HL-60/S4 treated with retinoic acid at 250 ng/mL for 4 days and 3 days (cell line): Measurements from ENCODE around the gene HNRNPA3.
"Not testable (repeated sequence)": the region's sequence is repeated elsewhere in the genome, so short reads cannot be mapped to it uniquely, and the experiment has no call there.

Experiments used
- in situ Hi-C: fragments of 300-500 bp; cut with MboI; formaldehyde crosslinking; loops from 2 replicates; pipeline ENCODE4 v1.7.0; 2022; ENCODE audit warnings: low sequenced_read_pairs

Gene HNRNPA3

GRCh38 chr2:177229442-177230242 is 17.0 kb downstream of the HNRNPA3 start:
- in situ Hi-C loops: no loop called here

DNA sequence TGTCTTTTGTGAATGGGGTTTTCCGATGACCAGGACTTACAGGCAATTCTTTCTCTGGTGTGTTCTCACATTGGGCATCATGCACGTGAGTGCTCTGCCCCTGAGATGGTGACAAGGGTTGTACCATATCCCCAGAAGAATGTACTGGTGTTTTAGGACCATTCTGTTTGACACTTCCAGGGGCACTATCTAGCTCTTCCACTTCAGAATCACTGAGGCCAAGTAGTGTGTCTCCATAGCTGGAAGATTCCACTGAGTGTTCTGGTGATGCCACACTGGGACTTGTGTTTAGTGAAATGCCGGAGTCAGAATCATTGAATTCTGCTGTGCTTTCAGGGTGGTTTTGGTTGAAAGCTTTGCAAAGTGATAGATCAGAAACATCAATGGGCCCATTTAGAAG is 18.7 kb downstream of the HNRNPA3 start:
- in situ Hi-C loops: no loop called here

DNA sequence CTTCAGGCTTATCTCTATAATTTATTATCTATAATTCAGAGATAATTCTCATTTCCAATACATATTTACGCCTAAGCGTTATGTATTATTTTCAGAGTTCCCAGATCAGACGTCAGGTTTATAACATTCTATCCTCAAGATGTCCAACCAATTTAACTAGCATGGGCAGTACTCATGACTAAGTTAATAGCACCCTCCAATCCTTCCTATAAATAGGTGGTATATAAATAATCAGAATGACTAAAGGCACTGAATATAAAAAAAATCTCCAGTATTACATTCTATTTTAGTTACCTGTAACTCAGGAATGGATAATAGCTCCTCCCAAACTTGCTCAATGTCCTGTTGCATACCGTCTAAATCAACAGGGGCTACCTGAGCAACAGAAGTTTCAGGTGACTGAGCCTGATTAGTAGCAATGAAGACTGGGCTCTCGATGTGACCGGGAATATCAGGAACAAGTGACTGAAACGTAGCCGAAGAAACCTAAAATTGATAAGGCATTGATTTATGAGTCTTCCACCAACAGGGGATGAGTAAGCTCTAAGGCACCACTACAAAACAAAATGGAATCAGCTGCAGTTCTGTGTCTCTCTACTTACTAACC is 19.6 kb downstream of the HNRNPA3 start:
- in situ Hi-C loops: no loop called here

DNA sequence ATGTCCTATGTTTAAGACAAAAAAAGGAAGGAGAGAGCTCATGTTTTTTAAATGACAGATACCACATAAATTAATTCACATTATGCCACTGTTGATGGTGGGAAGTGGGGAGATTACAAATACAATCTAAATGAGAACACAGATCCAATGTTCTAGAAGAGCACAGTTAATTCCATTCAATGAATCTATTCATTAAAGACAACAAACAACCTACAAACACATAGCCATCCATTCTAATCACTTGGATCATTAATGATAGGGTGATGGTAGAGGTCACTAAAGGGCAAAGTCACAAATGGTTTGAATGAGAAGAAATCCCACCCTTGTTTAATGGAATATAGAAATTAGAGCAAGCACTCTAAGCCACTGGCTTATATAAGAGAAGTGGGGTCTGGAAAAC is 21.7 kb downstream of the HNRNPA3 start:
- in situ Hi-C loops: no loop called here

- in situ Hi-C loops: no loop called here
Observed at GRCh38 chr2:177235855-177236437, 23.4 kb downstream of the HNRNPA3 start.

- in situ Hi-C loops: no loop called here
Observed at GRCh38 chr2:177237932-177238331, 25.3 kb downstream of the HNRNPA3 start.

GRCh38 chr2:177239053-177239452 is 26.5 kb downstream of the HNRNPA3 start:
- in situ Hi-C loops: no loop called here

- in situ Hi-C loops: no loop called here
Observed at GRCh38 chr2:177239932-177240630, 27.5 kb downstream of the HNRNPA3 start.

- in situ Hi-C loops: no loop called here
Observed at GRCh38 chr2:177241711-177242120, 29.1 kb downstream of the HNRNPA3 start.

DNA sequence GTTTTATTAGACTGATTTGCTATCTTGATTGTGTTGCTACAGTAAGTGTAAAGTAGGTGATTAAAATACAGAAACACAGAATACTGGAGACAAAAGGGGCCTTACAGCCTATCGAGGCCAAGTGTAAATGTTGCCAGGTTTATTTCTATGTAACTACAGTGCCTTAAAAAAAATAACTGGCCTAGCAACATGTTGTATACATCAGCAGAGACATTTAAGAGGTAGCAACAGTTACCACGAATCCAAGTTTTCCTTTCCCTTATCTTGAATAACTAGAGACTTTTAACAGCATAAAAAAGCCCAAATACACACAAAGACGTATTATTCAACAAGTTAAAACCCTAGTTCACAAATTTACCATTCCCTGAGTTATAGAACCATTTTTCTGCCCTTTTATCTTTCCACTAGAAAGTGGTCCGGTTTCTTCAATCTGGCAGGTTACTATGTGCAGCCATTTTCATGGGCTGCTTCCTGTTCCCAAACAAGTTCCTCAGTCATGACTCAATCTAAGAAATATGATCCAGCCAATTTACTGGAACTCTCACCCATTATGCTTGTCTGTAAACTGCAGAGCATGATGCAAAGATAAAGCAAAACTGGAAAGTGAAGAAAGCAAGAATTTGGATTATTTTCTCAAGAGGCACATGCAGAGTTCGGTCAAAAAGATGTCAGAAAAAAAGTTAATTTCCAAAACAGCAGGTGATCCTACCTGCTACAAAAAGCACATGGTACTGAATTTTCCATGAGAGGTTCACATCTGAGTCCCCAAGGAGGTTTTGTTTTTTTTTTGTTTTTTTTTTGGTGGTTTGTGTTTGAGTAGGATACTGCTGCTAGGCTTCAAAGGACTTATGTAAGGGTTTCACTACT is 29.8 kb downstream of the HNRNPA3 start:
- in situ Hi-C loops: no loop called here

- in situ Hi-C loops: no loop called here
Observed at GRCh38 chr2:177243073-177243472, 30.5 kb downstream of the HNRNPA3 start.

DNA sequence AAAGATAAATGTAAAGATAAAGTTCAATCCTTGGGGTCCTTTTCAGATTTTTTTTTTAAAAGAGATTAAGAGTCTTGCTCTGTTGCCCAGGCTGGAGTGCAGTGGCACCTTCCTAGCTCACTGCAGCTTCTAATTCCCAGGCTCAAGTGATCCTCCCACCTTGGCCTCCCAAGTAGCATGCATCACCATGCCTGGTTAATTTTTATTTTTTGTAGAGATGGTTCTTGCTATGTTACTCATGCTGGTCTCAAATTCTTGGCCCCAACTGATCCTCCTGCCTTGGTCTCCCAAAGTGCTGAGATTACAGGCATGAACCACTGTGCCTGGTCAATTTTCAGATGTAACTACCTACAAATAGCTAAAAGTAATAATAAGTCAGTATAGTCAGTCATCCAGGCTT is 30.9 kb downstream of the HNRNPA3 start:
- in situ Hi-C loops: no loop called here

GRCh38 chr2:177244244-177244771 is 31.7 kb downstream of the HNRNPA3 start:
- in situ Hi-C loops: no loop called here

- in situ Hi-C loops: no loop called here
Observed at GRCh38 chr2:177245010-177245422, 32.4 kb downstream of the HNRNPA3 start.

- in situ Hi-C loops: no loop called here
Observed at GRCh38 chr2:177246000-177246399, 33.4 kb downstream of the HNRNPA3 start.

DNA sequence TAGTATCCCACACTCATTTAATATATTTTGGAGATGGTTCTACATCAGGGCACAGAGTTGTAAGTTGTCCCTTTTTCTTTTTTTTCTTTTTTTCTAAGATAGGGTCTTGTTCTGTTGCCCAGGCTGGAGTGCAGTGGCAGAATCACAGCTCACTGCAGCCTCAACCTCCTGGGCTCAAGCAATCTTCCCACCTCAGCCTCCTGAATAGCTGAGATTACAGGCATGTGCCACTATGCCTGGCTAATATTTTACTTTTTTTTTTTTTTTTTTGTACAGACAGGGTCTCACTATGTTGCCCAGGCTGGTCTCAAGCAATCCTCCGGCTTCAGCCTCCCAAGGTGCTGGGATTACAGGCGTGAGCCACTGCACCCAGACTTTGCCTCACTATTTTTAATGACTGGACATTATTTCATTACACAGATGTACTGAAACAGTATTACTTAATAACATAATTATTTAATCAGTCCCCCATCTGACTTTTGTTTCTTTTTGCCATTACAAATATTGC is 34.0 kb downstream of the HNRNPA3 start:
- in situ Hi-C loops: not testable (repeated sequence)

- in situ Hi-C loops: no loop called here
Observed at GRCh38 chr2:177247693-177248262, 35.2 kb downstream of the HNRNPA3 start.

DNA sequence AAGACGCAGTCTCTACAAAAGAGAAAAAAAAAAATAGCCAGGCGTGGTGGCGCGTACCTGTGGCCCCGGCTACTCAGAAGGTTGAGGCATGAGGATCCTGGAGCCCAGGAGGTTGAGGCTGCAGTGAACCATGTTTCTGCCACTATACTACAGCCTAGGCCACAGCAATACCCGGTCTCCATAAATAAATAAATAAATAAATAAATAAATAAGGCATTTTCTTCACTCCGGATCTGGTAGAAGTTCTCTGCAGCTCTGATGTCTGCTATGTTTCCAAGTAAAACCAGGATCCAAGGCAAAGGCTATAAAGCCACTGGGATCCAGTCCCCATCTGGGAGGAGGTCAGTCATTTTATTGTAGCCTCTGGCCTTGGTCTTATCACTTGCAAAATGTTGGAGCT is 36.4 kb downstream of the HNRNPA3 start:
- in situ Hi-C loops: no loop called here

DNA sequence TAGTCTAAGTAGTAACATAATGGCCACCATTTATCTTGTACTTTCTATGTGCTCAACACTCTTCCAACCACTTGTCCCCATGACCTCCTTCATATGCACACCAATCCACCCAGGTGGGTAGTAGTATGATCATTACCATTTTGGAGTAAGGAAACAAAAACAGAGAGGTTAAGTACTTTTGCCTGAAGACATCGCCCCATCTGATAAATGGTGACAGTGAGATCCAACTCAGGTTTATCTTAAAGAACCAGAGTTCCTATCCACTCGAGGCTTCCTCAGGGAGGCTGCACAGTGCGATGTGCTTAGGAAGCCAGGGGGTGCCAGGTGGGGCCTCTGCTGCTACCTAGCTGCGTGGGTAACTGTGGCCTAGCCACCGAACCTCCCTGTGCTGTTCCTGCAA is 37.9 kb downstream of the HNRNPA3 start:
- in situ Hi-C loops: no loop called here

GRCh38 chr2:177251165-177251542 is 38.6 kb downstream of the HNRNPA3 start:
- in situ Hi-C loops: no loop called here
